GM19395 (cell line): ENCODE measurements around the gene TMEM198.
A peak's percentile ranks its signal among the peaks of the same experiment; 100 is the strongest.

ENCODE experiments used
- ATAC-seq: cut with Tn5 transposase; IDR thresholded peaks from one replicate; pipeline ENCODE4 v1.9.1; 2021; ENCODE audit warnings: mild to moderate bottlenecking, moderate library complexity; ENCODE audit not compliant: unreplicated experiment

TMEM198 gene

DNA sequence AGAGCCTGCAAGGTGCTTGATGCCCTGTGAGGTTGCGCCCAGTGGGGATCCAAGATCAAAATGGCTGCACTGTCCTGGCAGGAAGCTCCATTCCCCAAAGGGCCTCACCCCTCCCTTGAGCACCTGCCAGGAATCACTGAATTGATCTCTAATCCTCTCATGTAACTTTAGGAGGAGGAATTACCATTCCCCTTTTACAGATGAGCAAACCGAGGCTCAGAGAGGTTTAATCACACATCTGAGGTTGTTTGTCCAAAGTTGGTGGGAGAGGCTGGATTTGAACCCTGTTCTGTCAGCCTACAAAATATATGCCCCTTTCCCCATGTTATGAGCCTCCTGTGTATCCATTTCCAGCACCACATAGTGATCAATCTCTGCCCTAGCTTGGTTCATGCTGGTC, 19.0 kb upstream of the TMEM198 start:
- no peak for ATAC-seq

DNA sequence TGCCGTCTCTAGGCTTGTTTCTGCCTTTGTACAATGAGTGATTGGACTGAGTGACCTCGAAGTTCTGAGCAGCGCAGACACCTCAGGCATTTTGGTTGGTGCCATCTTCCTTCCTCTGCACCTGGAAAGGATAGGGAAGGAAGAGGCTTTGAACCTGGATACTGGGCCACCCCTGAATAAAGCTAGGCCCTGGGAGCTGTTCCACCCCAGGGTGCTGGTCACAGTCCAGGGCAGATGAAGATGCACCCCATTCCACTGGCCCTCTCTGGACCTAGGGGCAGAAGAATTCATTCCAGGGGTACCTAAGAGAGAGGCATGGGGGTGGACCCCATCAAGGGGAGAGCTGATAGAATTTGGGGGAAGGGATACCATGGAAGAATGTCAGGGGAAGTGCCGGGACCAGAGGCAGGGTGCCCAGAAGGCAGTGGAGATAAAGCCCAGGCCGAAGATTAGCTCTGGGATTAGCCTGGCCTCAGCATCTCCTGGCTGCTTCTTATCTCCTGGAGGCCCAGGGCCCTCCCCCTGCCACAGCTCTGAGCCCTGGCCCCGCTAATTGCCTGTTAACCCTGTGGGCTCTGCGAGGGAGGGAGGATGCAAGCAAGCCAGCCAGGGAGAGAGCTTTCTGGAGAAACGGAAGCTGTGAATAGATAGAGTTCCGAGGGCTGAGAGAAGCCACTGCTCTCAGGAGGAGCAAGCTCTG, 18.1 kb upstream of the TMEM198 start:
- ATAC-seq = no peak

DNA sequence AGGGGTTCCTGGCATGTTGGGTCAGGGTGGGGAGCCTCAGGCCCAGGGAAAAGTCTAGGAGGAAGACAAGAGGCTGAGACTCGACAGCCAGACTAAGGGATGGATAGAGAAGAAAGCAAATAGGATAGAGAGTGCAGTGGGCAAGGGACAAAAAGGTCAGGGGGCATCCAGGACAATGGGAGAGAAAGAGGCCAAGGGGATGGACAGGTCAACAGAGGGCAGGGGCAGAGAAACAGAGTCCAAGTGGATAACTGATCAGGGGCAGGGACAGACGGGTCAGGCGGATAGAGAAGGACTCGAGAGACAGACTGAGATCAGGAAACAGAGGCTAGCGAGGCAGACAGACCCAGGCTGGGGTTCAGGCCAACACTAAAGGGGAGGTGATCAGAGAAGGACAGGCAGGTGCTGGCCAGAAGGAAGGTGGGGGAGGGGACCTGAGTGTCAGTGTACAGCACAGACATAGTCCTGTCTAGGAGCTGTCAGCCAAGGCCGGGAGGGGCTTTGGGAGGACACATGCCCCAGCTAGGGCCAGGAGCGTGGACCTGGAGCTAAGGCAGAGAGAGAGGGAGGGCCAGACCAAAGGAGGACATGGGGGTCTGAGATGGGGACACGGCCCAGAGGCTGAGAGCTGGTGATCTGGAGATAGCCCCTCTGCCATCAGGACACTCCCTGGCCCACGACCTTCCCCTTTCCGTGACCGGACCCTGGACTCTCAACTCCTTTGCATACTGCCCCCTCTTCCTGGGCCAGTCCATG, 17.3 kb upstream of the TMEM198 start:
- no peak for ATAC-seq

- no peak for ATAC-seq
Measured at GRCh38 chr2:219527076-219527394, 16.8 kb upstream of the TMEM198 start.

GRCh38 chr2:219527472-219527871, 16.4 kb upstream of the TMEM198 start:
- no peak for ATAC-seq

- ATAC-seq = peak; percentile 90
Measured at GRCh38 chr2:219530048-219530963, 13.5 kb upstream of the TMEM198 start.

GRCh38 chr2:219531639-219532377, 12.0 kb upstream of the TMEM198 start:
- no peak for ATAC-seq

GRCh38 chr2:219532378-219532649, 11.5 kb upstream of the TMEM198 start:
- no peak for ATAC-seq

- ATAC-seq = no peak
Measured at GRCh38 chr2:219533930-219534661, 9.7 kb upstream of the TMEM198 start.

- no peak for ATAC-seq
Measured at GRCh38 chr2:219536425-219536824, 7.4 kb upstream of the TMEM198 start.

- ATAC-seq = no peak
Measured at GRCh38 chr2:219536967-219537366, 6.9 kb upstream of the TMEM198 start.

GRCh38 chr2:219537657-219538488, 6.0 kb upstream of the TMEM198 start:
- ATAC-seq = no peak

- ATAC-seq = no peak
Measured at GRCh38 chr2:219538504-219538951, 5.3 kb upstream of the TMEM198 start.

- ATAC-seq = no peak
Measured at GRCh38 chr2:219538956-219539788, 4.7 kb upstream of the TMEM198 start.

GRCh38 chr2:219539926-219540678, 3.7 kb upstream of the TMEM198 start:
- no peak for ATAC-seq

- ATAC-seq = no peak
Measured at GRCh38 chr2:219540784-219541504, 2.9 kb upstream of the TMEM198 start.

DNA sequence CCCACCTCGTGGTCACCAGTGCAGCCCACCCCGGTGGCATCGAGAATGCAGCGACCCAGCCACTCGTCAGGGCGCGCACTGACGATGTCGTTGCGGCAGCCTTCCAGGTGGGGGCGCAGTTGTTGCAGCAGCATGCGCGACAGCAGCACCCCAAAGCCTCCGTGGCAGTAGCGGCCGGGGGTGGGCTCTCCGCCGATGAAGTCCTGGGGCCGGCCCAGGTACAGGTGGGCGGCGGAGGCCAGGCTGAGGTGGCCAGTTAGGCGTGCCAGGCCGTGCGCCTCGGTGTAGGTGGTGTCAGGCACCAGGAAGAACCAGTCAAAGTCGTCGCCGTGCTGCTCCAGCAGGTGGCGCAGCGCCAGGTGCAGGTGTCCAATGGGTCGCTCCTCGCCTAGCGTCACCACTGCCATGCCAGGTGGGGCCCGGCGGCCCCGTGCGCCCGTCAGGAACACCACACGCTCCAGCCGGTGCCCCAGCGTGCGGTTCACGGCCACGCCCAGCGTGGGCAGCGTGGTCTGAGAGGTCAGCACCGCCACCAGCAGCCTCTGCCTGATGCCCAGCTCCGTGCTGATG, 2.1 kb upstream of the TMEM198 start:
- peak; percentile 59 for ATAC-seq
